Ishikawa (cell line): ENCODE results near the gene MARCHF11.

Experiments
- CEBPB ChIP-seq: IDR thresholded peaks from 2 replicates; pipeline ENCODE4 v1.6.1; 2012
- CREB1 ChIP-seq: IDR thresholded peaks from 2 replicates; pipeline ENCODE4 v1.6.1; 2012; ENCODE audit warnings: low read depth
- EGR1 ChIP-seq: IDR thresholded peaks from 2 replicates; pipeline ENCODE4 v1.6.1; 2012
- EP300 ChIP-seq: IDR thresholded peaks from 2 replicates; pipeline ENCODE4 v1.6.1; 2012; ENCODE audit warnings: borderline replicate concordance
- FOXM1 ChIP-seq: IDR thresholded peaks from 2 replicates; pipeline ENCODE4 v1.6.1; 2012; ENCODE audit warnings: low read depth, borderline replicate concordance
- RAD21 ChIP-seq: IDR thresholded peaks from 2 replicates; pipeline ENCODE4 v1.6.1; 2012; ENCODE audit warnings: low read depth
- TAF1 ChIP-seq: IDR thresholded peaks from 2 replicates; pipeline ENCODE4 v1.6.1; 2012; ENCODE audit warnings: low read depth, mild to moderate bottlenecking
- TCF12 ChIP-seq: IDR thresholded peaks from 2 replicates; pipeline ENCODE4 v1.6.1; 2012; ENCODE audit warnings: low read depth
- TEAD4 ChIP-seq: IDR thresholded peaks from 2 replicates; pipeline ENCODE4 v1.6.1; 2012
- YY1 ChIP-seq: IDR thresholded peaks from 2 replicates; pipeline ENCODE4 v1.6.1; 2012; ENCODE audit warnings: low read depth
- TF ChIP-seq, protein P1 (sequence below): IDR thresholded peaks from 2 replicates; pipeline ENCODE4 v1.6.1; 2012; ENCODE audit warnings: low read depth, mild to moderate bottlenecking
- TF ChIP-seq, protein P2 (sequence below): IDR thresholded peaks from 2 replicates; pipeline ENCODE4 v1.6.1; 2012
- TF ChIP-seq, protein P3 (sequence below): IDR thresholded peaks from 2 replicates; pipeline ENCODE4 v1.6.1; 2012

DNA sequence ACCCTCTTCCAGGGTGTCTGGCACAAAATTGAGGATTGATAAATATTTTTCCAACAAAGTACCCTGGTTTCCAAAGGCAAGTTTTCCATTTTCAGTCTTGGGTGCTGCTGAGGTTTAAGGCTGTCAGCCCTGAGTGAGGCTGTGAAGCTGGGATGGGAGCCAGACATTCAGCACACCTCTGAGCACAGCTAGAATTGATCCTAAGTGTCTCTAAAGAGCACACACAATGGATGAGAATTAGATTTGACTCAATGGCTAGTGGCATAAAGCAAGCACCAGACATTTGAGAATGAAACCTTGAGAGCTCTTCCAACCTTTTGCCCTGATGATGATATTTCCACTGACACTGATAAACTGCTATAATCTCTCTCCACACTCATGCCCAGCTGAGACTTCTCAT, 131.5 kb downstream of the MARCHF11 start:
- TF ChIP-seq TEAD4 (no peak), TAF1 (no peak), FOXM1 (no peak), EP300 (no peak), YY1 (no peak), CEBPB (no peak), RAD21 (no peak), EGR1 (no peak), CREB1 (no peak), TCF12 (no peak)
- TF ChIP-seq, protein P1, sequence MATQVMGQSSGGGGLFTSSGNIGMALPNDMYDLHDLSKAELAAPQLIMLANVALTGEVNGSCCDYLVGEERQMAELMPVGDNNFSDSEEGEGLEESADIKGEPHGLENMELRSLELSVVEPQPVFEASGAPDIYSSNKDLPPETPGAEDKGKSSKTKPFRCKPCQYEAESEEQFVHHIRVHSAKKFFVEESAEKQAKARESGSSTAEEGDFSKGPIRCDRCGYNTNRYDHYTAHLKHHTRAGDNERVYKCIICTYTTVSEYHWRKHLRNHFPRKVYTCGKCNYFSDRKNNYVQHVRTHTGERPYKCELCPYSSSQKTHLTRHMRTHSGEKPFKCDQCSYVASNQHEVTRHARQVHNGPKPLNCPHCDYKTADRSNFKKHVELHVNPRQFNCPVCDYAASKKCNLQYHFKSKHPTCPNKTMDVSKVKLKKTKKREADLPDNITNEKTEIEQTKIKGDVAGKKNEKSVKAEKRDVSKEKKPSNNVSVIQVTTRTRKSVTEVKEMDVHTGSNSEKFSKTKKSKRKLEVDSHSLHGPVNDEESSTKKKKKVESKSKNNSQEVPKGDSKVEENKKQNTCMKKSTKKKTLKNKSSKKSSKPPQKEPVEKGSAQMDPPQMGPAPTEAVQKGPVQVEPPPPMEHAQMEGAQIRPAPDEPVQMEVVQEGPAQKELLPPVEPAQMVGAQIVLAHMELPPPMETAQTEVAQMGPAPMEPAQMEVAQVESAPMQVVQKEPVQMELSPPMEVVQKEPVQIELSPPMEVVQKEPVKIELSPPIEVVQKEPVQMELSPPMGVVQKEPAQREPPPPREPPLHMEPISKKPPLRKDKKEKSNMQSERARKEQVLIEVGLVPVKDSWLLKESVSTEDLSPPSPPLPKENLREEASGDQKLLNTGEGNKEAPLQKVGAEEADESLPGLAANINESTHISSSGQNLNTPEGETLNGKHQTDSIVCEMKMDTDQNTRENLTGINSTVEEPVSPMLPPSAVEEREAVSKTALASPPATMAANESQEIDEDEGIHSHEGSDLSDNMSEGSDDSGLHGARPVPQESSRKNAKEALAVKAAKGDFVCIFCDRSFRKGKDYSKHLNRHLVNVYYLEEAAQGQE: no peak
- TF ChIP-seq, protein P2, sequence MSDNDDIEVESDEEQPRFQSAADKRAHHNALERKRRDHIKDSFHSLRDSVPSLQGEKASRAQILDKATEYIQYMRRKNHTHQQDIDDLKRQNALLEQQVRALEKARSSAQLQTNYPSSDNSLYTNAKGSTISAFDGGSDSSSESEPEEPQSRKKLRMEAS: no peak
- TF ChIP-seq, protein P3, sequence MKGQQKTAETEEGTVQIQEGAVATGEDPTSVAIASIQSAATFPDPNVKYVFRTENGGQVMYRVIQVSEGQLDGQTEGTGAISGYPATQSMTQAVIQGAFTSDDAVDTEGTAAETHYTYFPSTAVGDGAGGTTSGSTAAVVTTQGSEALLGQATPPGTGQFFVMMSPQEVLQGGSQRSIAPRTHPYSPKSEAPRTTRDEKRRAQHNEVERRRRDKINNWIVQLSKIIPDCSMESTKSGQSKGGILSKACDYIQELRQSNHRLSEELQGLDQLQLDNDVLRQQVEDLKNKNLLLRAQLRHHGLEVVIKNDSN: no peak
